Transverse colon (tissue), 4 donors: ENCODE measurements around the gene KRTAP5-9. TPM values are rescaled to one million over a fixed set of nuclear protein-coding genes. Genes with fewer than 3 reads are reported as not detected.

Experiments used
- DNase-seq: peaks from one replicate; pipeline ENCODE4 v3.0.0-alpha.2; 2019
- H3K27ac ChIP-seq, 4 donors: fragments of 200-600 bp; sonication (generic); 2 replicates each; pipeline ENCODE4 v1.5.1; 2016 to 2018; ENCODE audit warnings: inconsistent platforms in 4 of 4
- H3K27me3 ChIP-seq: fragments of 200-600 bp; sonication (generic); 2 replicates; pipeline ENCODE4 v1.5.1; 2017; ENCODE audit warnings: inconsistent platforms
- H3K36me3 ChIP-seq, 4 donors: fragments of 200-600 bp; sonication (generic); 2 replicates each; pipeline ENCODE4 v1.5.1; 2017 to 2019; ENCODE audit warnings: inconsistent platforms in 4 of 4
- H3K4me1 ChIP-seq, 4 donors: fragments of 200-600 bp; sonication (generic); 2 replicates each; pipeline ENCODE4 v1.5.1; 2017 to 2020; ENCODE audit warnings: inconsistent platforms in 4 of 4
- H3K4me3 ChIP-seq, 4 donors: fragments of 200-600 bp; sonication (generic); 1 replicate in 1 of 4; 2 replicates in 3 of 4; pipeline versions ENCODE4 v1.5.1 to v1.6.1; 2017 to 2019; ENCODE audit warnings: inconsistent platforms in 4 of 4
- H3K9me3 ChIP-seq, 2 donors: fragments of 200-600 bp; sonication (generic); 2 replicates each; pipeline ENCODE4 v1.5.1; 2017 to 2019; ENCODE audit warnings: inconsistent platforms in 2 of 2
- CTCF ChIP-seq, 5 experiments: fragments of 200-600 bp in 3 of 5; fragments of 450-650 bp in 2 of 5; sonication (generic) in 3 of 5; IDR thresholded peaks; 1 replicate in 2 of 5; 2 replicates in 3 of 5; pipeline ENCODE4 v1.5.1; 2016 to 2017; ENCODE audit warnings: antibody characterized with exemption in 5 of 5, inconsistent platforms in 3 of 5, mild to moderate bottlenecking in 2 of 5, moderate library complexity in 1 of 5
- EP300 ChIP-seq: sonication (generic); formaldehyde crosslinking; IDR thresholded peaks from one replicate; pipeline ENCODE4 v1.6.1; 2017; ENCODE audit warnings: antibody characterized with exemption, low read depth
- POLR2A ChIP-seq: fragments of 450-650 bp; IDR thresholded peaks from one replicate; pipeline ENCODE4 v1.6.1; 2016; ENCODE audit warnings: antibody characterized with exemption, mild to moderate bottlenecking, moderate library complexity
- POLR2AphosphoS5 ChIP-seq, 3 donors: sonication (generic); formaldehyde crosslinking; IDR thresholded peaks; one replicate each; pipeline ENCODE4 v1.6.1; 2016; ENCODE audit warnings: antibody characterized with exemption in 3 of 3
- WGBS, 2 donors: methylation state at CpG; one replicate each; pipeline ENCODE4 v1.1.5; 2018; ENCODE audit warnings: low coverage in 1 of 2; 5-methylcytosine and 5-hydroxymethylcytosine counted together
- in situ Hi-C, 4 donors: fragments of 200-750 bp; cut with MboI; loops; one replicate each; pipeline versions ENCODE4 v1.15.0 to v1.15.1; 2017; ENCODE audit warnings: low sequenced_read_pairs in 3 of 4, low pct_ligation_motif_present in 1 of 4, low pct_unique_long_range_greater_than_20kb in 1 of 4
- intact Hi-C: fragments of 100-400 bp; cut with DNase I; formaldehyde crosslinking; loops from one replicate; pipeline ENCODE4 v1.15.1; 2023; ENCODE audit warnings: low total_unique reads
- total RNA-seq, 4 donors: library from RNA; depleted of rRNA; stranded (reverse); fragments of >200 nt; gene quantifications; one replicate each; pipeline ENCODE4 v1.1.0, GENCODE V29; 2016

KRTAP5-9 gene
- total RNA-seq, 4 donors from 2014 or later, result 0.41 to 0.79 TPM; not detected in 2

GRCh38 chr11:71542382-71542781 is 5.8 kb upstream of the KRTAP5-9 start:
- WGBS, 2 donors, result 75 to 100% methylated on average over 2 to 7 of the region's 7 CpGs
- no peak for TF ChIP-seq POLR2A
- no peak for TF ChIP-seq CTCF (IDR thresholded peaks at IDR 0.05)
- no peak for TF ChIP-seq EP300
- no peak for TF ChIP-seq POLR2AphosphoS5 (IDR thresholded peaks at IDR 0.05)
- Histone ChIP-seq H3K36me3 (no peaks in the 10 kb centered on the region), H3K4me3 (no peak overlapping the region), H3K4me1 (no peaks in the 10 kb centered on the region), H3K9me3 (no peaks in the 10 kb centered on the region), H3K27me3 (no peaks in the 10 kb centered on the region), H3K27ac (no peak overlapping the region)
- in situ Hi-C loops, result no loop called here
- intact Hi-C loops, result no loop called here
- no peak for DNase-seq

GRCh38 chr11:71542879-71543777 is 5.1 kb upstream of the KRTAP5-9 start:
- no peaks in the 10 kb centered on the region for H3K4me1 ChIP-seq
- no peak for DNase-seq
- H3K9me3 ChIP-seq, result no peaks in the 10 kb centered on the region
- no peaks in the 10 kb centered on the region for H3K27me3 ChIP-seq
- H3K27ac ChIP-seq, result no peak overlapping the region
- in situ Hi-C loops (no loop called here), intact Hi-C loops (no loop called here)
- TF ChIP-seq POLR2AphosphoS5 (IDR thresholded peaks at IDR 0.05) (no peak), EP300 (no peak), POLR2A (no peak), CTCF (IDR thresholded peaks at IDR 0.05) (no peak)
- H3K36me3 ChIP-seq, result no peaks in the 10 kb centered on the region
- 68 to 95% methylated on average over 4 to 15 of the region's 15 CpGs for WGBS, 2 donors
- H3K4me3 ChIP-seq, result no peak overlapping the region

GRCh38 chr11:71543866-71544265 is 4.4 kb upstream of the KRTAP5-9 start:
- in situ Hi-C loops, result no loop called here
- Histone ChIP-seq H3K4me3 (no peak overlapping the region), H3K27me3 (no peaks in the 10 kb centered on the region), H3K9me3 (no peaks in the 10 kb centered on the region), H3K27ac (no peak overlapping the region), H3K36me3 (no peaks in the 10 kb centered on the region), H3K4me1 (no peaks in the 10 kb centered on the region)
- intact Hi-C loops, result no loop called here
- 65 to 71% methylated on average over 2 to 8 of the region's 8 CpGs for WGBS, 2 donors
- TF ChIP-seq EP300, result no peak
- no peak for TF ChIP-seq POLR2A
- no peak for TF ChIP-seq CTCF (IDR thresholded peaks at IDR 0.05)
- TF ChIP-seq POLR2AphosphoS5 (IDR thresholded peaks at IDR 0.05), result no peak
- no peak for DNase-seq

- intact Hi-C loops (no loop called here), in situ Hi-C loops (no loop called here)
- H3K9me3 ChIP-seq, result no peaks in the 10 kb centered on the region
- H3K4me3 ChIP-seq, result no peak overlapping the region
- TF ChIP-seq POLR2A, result no peak
- no peak for TF ChIP-seq EP300
- no peak for TF ChIP-seq CTCF (IDR thresholded peaks at IDR 0.05)
- TF ChIP-seq POLR2AphosphoS5 (IDR thresholded peaks at IDR 0.05), result no peak
- DNase-seq, result no peak
- H3K27me3 ChIP-seq, result no peaks in the 10 kb centered on the region
- no peak overlapping the region for H3K27ac ChIP-seq
- H3K4me1 ChIP-seq, result no peaks in the 10 kb centered on the region
- no peaks in the 10 kb centered on the region for H3K36me3 ChIP-seq
- 80 to 86% methylated on average over 6 of the region's 6 CpGs for WGBS, 2 donors
Measured at GRCh38 chr11:71544525-71545214, 3.5 kb upstream of the KRTAP5-9 start.
